HG03066 (cell line): ENCODE measurements around the gene SAP30BP.

Experiments used
- ATAC-seq: cut with Tn5 transposase; IDR thresholded peaks from one replicate; pipeline ENCODE4 v1.9.1; 2021; ENCODE audit warnings: low read depth; ENCODE audit not compliant: unreplicated experiment

SAP30BP gene

DNA sequence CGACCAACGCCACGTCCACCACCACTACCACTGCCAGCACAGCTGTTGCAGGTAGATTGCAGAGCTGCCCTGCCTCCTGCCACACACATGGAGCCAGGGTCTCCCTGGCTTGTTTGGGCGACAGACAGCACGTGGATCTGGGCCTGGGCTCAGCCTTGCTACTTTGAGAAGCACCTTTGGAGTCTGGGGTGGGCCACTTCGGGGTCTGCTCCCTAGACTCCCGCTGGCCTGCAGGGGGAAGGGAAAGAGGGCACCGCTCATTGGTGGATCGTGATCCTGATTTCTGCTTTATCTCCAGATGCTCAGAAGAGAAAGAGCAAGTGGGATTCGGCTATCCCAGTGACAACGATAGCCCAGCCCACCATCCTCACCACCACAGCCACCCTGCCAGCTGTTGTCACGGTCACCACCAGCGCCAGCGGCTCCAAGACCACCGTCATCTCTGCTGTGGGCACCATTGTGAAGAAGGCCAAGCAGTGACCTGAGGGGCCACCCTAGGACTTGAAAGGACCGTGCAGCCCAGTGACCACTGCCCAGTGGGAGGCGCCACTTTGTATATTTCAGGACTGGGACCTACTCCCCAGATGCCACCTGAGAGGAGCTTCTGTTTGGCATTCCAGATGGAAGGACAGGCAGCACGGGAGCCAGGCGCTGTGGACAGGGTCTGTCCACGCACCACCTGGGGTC lies 39.0 kb downstream of the SAP30BP start:
- no peak for ATAC-seq

- ATAC-seq: no peak
Measured at GRCh38 chr17:75707079-75707571, 40.0 kb downstream of the SAP30BP start.

- ATAC-seq: no peak
Measured at GRCh38 chr17:75712446-75712845, 45.3 kb downstream of the SAP30BP start.

GRCh38 chr17:75719732-75720131 lies 52.6 kb downstream of the SAP30BP start:
- ATAC-seq: no peak

GRCh38 chr17:75720656-75721462 lies 53.7 kb downstream of the SAP30BP start, which contains the start of gene ITGB4:
ITGB4 (plus strand) TSS chr17:75721459; CDS start chr17:75724704, 3,245 bp downstream.
- no peak for ATAC-seq

- no peak for ATAC-seq
Measured at GRCh38 chr17:75721463-75722011, 54.4 kb downstream of the SAP30BP start.

DNA sequence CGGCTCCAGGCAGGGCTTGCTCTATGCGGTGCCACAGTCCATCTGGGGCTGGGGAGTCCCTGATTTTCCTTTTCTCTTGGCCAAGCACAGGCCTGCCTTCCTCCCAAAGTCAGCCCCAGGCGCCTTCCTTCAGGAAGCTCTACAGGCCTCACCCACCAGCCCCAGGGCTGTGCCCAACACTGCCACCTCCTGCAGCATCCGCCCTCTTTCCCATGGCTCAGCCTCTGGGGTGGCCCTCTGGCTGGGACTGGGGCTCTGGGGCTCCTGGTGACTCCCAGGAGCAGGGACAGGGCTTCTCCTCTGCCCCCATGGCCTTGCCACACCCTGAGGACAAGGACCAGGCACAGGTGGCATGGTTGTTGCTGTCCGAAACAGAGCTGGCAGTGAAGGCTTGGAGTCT lies 54.9 kb downstream of the SAP30BP start:
- no peak for ATAC-seq

- no peak for ATAC-seq
Measured at GRCh38 chr17:75722542-75723095, 55.5 kb downstream of the SAP30BP start.

DNA sequence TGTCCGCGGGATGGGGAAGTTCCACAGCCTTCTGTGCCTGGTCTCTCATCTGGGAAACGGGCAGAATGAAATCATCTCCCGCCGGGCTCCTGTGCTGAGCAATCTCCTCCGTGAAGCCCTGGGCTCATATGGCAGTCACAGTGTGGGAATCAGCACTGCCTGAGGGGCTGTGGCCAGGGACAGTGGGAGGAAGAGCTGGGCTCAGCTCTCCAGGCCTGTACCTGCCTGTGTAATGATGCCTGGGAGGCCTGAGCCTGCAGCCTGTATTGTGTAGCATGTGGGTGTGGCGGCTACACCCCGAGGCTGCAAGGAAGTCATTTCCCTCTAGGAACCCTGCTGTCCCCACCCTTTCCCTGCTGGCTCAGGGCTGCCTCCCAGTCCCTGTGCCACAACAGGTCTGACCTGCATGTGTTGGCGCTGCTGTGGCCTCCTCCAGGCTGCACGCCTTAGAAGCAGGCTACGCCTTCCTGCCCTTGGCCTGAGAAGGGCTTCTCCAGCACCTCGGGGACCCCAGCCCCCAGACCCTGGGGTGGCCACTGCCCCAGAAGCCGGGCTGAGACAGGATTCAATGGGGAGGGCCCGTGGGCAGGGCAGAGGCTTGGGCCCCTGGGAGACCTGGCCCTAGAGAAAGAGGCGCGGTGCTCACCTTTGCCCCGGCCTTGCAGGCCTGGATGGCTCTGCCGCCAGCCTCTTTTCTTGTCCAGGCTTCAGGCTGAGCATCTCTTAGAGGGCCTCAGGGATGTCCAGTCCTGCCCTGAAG lies 56.2 kb downstream of the SAP30BP start:
- ATAC-seq: no peak

GRCh38 chr17:75724016-75725003 lies 57.2 kb downstream of the SAP30BP start:
- no peak for ATAC-seq

- ATAC-seq: no peak
Measured at GRCh38 chr17:75725504-75725903, 58.4 kb downstream of the SAP30BP start.

- ATAC-seq: no peak
Measured at GRCh38 chr17:75727391-75727790, 60.3 kb downstream of the SAP30BP start.

DNA sequence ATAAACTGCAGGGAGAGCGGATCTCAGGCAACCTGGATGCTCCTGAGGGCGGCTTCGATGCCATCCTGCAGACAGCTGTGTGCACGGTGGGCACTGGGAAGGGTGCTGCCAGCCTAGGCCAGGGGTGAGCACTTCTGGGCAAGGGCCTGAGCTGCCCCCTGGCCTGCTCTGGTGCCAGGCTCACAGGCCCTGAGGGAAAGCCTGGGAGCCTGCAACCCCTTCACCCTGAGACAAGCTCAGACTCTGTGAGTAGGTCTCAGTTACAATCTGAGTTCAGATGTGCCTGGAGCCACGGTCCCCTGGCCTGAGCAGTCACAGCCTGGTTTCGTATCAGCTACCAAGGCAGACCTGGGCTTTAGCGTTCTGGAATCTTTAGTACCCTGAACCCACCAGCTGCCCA lies 62.2 kb downstream of the SAP30BP start:
- ATAC-seq: no peak

- ATAC-seq: no peak
Measured at GRCh38 chr17:75730065-75730464, 62.9 kb downstream of the SAP30BP start.

DNA sequence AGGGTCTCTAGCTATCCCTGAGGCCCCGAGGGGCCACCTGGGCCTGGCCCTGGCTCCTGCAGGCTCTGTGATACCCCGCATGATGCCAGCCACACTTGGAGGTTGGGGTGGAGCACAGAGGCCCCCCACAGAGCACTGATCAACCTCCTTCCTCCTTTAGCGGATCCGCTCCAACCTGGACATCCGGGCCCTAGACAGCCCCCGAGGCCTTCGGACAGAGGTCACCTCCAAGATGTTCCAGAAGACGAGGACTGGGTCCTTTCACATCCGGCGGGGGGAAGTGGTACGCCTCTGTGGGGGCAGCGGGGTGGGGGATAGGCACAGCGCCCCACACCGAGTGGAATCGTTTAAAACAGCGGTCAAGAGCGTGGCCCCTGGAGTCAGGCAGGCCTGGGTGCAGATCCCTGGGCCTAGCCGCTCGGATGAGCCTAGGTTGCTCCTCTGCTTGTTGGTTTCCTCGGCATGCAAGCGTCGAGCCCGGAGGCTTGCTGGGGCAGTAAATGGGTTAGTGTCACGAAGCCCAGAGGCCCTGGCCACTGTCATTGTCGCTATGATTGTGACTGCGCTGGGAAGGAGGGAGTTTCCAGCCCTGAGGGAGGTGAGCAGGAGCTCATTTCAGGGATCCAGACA lies 64.1 kb downstream of the SAP30BP start:
- ATAC-seq: no peak

GRCh38 chr17:75731716-75732498 lies 64.8 kb downstream of the SAP30BP start:
- ATAC-seq: no peak

DNA sequence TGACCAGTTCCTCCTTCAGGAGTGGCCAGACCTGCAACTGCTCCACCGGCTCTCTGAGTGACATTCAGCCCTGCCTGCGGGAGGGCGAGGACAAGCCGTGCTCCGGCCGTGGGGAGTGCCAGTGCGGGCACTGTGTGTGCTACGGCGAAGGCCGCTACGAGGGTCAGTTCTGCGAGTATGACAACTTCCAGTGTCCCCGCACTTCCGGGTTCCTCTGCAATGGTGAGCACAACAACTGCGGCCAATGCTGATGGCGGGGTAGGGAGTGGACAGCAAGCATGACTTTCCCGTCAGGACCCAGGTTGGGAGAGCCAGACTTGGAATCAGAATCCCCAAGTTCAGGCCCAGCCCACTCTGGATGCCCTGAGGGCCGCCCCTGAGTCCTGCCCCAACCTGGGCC lies 66.3 kb downstream of the SAP30BP start:
- ATAC-seq: no peak

GRCh38 chr17:75734674-75735294 lies 67.6 kb downstream of the SAP30BP start:
- no peak for ATAC-seq
